DMS114 treated with DMSO at 0.1 percent for 48 hours (cell line): ENCODE data around the gene CD47.

Experiments used
- DNase-seq: peaks from one replicate; lab custom pipeline; 2025; ENCODE audit not compliant: unreplicated experiment; lab: John Stamatoyannopoulos, UW

The CD47 gene

GRCh38 chr3:108017587-108017986, 73.2 kb downstream of the CD47 start:
- no peak for DNase-seq

- no peak for DNase-seq
Observed at GRCh38 chr3:108014943-108015342, 75.9 kb downstream of the CD47 start.

DNA sequence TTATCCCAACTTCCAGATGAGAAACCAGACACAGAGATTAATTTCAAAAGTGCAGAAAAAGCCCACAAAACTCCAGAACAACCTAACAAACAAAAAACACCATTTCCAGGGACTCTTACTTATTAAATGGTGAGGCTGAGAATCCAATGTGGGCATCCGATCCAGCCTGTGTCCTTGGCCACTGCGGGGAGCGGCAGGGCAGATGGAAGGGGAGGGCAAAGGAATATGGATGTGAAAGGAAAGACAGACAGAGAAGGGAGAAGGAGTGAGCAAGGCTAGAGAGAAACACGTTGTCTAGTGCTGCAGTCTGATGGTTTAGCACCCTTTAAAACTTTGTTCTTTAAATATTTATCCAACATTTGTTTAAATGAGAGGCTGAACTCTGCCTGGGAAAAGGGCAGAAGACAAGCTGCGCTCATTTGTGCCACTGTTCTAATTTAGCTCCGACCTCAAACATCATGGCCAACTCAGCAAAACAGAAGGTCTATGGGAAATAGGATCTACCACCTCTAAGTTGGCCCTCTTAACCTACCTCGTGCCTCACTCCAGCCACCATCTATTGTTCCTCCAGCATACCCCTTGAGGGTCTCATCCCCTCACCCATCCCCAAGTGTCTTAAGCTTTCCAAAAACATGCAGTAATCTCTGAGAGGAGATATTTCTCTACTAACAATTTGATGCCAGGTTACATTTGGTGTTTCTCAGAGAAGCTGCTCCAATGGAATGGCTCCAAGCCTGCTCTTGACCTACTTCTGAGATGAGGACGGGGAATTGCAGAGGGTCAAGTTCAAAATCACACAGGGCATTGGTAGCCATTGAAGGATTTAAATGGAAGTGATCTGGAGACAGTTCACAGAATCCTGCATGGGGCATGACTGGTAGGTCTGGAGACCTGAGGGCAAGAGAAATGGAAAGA, 77.4 kb downstream of the CD47 start:
- no peak for DNase-seq

DNA sequence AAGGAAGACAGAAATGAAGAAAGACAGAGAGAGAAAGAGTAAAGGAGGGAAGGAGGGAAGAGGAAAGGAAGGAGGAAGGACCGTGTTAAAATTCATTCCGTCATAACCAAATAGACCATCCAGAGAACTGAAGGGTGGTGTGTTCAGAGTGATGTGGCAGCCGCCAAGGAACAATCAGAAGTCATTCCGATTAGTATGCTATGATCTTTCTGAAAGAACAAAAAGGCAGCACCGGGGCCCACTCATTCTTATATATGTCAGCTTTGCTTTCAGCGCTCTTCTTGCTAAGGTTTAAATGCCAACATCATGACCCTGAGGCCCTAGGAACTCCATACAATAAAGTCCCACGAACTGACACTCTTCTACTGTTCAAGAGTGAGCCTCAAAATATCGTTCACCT, 78.5 kb downstream of the CD47 start:
- no peak for DNase-seq

GRCh38 chr3:108011616-108012015, 79.2 kb downstream of the CD47 start:
- DNase-seq: no peak

- no peak for DNase-seq
Observed at GRCh38 chr3:108008931-108009639, 81.7 kb downstream of the CD47 start.

- no peak for DNase-seq
Observed at GRCh38 chr3:108008106-108008505, 82.7 kb downstream of the CD47 start.

DNA sequence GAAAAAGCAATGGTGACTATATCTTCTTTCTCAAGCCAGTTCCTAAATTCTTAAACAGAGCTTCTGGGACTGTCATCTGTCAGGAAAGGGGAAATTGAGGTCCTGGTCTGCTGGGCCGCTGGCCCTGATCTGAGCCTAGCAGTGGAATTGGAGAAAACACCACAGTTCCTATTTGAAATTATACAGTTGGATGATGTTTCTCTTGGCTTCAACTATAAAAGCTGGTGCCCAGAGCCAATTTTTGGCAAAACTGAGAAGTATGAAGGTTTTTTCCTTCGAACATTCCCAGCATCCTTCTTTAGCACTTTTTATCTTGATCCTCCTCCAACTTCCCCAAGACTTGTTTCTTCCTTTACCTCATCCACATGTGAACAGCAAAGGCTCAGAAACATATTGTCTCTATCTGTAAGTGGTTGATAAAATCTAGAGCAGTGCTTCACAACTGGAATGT, 83.9 kb downstream of the CD47 start:
- no peak for DNase-seq

DNA sequence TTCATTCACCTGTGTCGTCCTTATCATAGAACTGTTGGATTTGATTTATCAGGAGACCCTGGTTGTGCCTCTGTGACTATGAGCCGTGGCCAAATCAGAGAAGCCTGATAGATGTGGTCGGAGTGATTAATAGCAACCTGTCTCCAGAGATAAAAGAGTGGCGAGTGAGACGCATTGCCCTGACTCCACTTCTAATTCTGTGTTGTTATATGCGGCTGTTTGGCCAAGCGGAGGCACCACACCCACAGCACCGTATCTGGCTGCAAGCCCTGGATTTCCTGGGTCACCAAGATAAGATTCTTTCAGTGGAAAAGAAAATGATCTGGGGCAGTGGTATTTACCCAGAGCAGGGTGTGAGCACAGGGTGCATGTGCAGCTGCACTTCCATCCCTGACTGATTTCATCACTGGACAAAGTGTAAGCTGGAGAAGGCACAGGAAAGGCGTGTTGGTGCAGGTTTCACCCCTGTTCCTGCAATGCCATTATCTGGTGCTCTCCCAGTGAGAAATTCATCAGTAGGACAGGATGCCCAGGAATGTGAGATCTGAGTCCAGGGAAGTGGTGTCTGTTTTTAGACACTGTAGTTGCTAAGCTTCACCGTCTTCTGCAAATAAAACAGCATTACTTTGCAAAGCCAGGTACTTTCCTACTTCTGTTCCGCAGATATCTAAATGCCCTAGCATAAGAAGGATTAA, 84.6 kb downstream of the CD47 start:
- no peak for DNase-seq

- DNase-seq: no peak
Observed at GRCh38 chr3:108004647-108005046, 86.2 kb downstream of the CD47 start.

GRCh38 chr3:108001457-108001856, 89.4 kb downstream of the CD47 start:
- DNase-seq: no peak

DNA sequence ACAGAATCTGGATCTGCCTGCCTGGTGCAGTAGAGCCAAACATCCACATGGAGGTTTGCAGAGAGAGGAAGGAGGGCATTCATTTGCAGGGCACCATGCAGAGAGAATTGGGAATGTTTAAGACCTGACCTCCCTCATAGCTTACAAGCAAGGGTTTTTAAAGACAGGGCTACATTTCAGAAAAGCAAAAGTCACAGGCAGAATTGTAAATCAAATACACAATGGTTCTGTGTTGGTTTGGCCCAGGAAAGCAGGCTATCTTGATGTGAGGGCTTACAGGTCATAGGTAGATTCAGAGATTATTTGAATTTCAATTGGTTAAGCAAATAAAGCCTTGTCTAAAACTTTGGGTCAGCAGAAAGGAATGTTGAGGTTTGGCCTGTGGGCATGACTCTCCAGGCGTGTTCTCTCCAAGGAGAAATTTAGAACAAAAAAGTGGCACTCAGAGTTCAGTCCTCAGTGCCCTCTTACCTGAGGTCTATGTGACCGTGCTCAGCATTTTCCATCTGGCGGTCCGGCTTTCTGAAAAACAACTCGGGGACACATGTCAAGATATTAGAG, 91.5 kb downstream of the CD47 start:
- DNase-seq: no peak

GRCh38 chr3:107997671-107998070, 93.2 kb downstream of the CD47 start:
- no peak for DNase-seq

- DNase-seq: no peak
Observed at GRCh38 chr3:107995823-107996222, 95.0 kb downstream of the CD47 start.

- no peak for DNase-seq
Observed at GRCh38 chr3:107994956-107995715, 95.7 kb downstream of the CD47 start.

DNA sequence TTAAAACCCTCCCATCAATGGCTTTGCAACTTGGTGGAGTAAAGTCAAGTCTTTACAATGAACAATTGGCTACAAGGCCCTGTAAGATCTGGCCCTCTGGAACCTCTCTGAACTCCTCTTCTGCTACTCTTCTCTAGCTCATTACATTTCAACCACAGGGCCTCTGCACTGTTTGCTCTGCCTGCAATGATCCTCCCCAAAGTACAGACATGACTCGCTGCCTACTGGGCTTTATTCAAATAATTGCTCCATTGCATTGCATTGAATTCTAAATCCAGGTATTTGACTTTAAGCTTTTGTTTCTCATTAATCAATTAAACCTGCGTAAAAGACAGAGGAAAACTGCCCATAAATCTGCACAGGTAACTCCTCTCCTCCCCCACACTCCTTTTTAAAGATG, 96.7 kb downstream of the CD47 start:
- DNase-seq: no peak

- DNase-seq: no peak
Observed at GRCh38 chr3:107993771-107994170, 97.1 kb downstream of the CD47 start.
